ENCODE results near the gene MT1E. TPM values are rescaled to one million over a fixed set of nuclear protein-coding genes. Genes with fewer than 3 reads are reported as not detected.
"Not testable (repeated sequence)": the region's sequence is repeated elsewhere in the genome, so short reads cannot be mapped to it uniquely, and the experiment has no call there.

MT1E gene
- polyA plus RNA-seq, 3 donors from 2014 or later, result 1.4 to 2.5 TPM; not detected in 1

DNA sequence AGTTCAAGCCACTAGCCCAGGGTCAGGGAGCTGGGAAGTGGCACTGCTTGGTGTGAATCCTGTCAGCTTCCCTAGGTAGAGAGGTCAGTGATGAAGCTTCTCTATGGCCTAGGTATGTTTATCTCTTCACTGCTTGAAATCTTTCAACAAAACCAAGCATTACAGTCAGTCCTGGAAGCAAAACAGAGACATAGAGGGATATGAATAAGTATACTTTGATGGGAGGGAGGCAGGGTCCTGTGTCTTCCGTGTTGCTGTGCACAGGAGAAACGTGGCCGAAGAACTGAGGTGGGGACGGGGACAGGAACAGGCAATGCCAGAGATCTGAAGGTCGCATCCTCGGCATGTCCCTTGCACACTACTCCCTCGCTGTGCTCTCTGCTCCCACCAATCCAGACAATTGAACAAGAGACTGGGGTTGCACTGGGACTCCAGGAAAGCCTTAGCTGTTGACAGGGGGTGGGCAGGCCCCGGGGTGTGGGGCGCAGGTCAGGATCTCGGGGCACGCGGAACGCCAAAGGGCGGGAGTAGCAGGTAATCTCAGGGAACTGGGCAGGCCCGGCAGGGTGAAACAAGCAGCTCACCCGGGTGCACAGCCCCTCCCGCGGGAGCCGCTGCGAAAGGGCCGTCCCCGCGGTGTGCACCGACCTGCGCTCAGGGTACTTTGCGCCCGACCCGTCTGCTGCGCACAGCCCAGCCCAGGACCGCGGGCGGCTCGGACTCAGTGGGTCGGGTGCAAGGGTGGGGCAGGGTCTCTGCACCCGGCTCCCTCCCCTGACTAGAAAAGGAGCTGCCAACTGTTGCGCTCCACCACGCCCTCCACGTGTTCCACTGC is 43.6 kb downstream of the MT1E start, which contains the start of gene MT1H:
MT1H (plus strand) TSS at position 810 of the 835 bp plus-strand sequence. CDS start 71 bp downstream, outside the sequence.
- Mint-ChIP-seq H3K4me1 (peaks cover 0 to 7% of the 10 kb centered on the region in 2 donors), H3K36me3 (peaks cover 0 to 4% (median 3%) of the 10 kb centered on the region in 3 donors), H3K4me3 (no peak within 1 kb of the TSS), H3K27me3 (ENCODE audit: low read depth in 3 of 3) (peaks cover 26 to 38% (median 27%) of the 10 kb centered on the region in 3 donors), H3K9me3 (no peaks in the 10 kb centered on the region), H3K27ac (no peak within 1 kb of the TSS)
- DNase-seq, result no peak

DNA sequence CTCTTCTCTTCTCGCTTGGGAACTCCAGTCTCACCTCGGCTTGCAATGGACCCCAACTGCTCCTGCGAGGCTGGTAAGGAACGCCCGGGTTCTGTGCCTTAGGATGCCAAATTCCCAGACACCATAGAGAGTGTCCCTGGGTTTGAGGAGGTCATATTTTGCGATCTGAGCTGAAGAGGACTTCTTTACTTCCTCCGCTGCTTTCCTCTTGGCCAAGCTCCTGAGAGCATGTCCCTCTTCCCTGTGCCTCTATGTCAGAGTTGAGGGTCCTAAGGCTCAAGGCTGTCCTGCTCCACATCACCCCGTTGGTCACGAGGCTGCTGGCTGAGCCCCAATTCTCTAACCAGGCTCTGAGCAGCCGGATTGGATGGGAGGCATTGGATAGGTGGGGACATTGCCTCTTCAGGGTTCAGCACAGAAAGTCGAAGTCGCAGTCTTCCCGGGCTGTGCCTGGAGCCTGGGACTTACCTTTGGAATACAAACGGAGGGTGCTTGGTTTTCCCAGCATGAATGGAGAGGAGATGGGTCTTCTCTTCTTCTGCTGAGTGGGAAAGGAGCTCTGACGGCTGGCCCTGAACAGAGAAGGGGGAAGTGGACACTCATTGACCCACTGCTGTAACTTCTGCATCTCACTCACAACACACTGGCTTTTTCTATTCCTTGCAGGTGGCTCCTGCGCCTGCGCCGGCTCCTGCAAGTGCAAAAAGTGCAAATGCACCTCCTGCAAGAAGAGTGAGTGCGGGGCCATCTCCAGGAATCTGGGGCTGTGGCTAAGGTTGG is 44.4 kb downstream of the MT1E start:
- H3K4me3 Mint-ChIP-seq, result no peak overlapping the region
- no peaks in the 10 kb centered on the region for H3K9me3 Mint-ChIP-seq
- peaks cover 0 to 4% (median 0%) of the 10 kb centered on the region in 3 donors for H3K36me3 Mint-ChIP-seq
- no peak for DNase-seq
- H3K27ac Mint-ChIP-seq, result no peak overlapping the region
- H3K4me1 Mint-ChIP-seq, result peaks cover 0 to 8% of the 10 kb centered on the region in 2 donors
- peaks cover 28 to 36% (median 28%) of the 10 kb centered on the region in 3 donors for H3K27me3 Mint-ChIP-seq (ENCODE audit: low read depth in 3 of 3)

DNA sequence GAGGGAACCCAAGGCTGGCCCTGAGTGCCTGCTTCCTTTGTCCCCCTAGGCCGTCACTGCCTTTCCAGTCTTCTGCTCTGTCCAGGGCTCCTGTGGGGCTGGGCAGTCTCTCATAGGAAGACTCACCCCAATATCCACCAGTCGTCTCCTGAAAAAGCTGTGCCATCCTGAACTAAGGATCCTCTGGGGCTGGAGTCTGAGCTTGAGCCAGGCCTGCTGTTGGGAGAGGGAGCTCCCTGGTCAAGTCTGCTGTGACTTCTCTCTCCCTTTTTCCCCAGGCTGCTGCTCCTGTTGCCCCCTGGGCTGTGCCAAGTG is 45.0 kb downstream of the MT1E start:
- no peak overlapping the region for H3K27ac Mint-ChIP-seq
- DNase-seq, result no peak
- peaks cover 31 to 35% (median 32%) of the 10 kb centered on the region in 3 donors for H3K27me3 Mint-ChIP-seq (ENCODE audit: low read depth in 3 of 3)
- H3K4me3 Mint-ChIP-seq, result no peak overlapping the region
- peaks cover 0 to 1% (median 0%) of the 10 kb centered on the region in 3 donors for H3K36me3 Mint-ChIP-seq
- H3K4me1 Mint-ChIP-seq, result peaks cover 5 to 12% of the 10 kb centered on the region in 2 donors
- no peaks in the 10 kb centered on the region for H3K9me3 Mint-ChIP-seq

DNA sequence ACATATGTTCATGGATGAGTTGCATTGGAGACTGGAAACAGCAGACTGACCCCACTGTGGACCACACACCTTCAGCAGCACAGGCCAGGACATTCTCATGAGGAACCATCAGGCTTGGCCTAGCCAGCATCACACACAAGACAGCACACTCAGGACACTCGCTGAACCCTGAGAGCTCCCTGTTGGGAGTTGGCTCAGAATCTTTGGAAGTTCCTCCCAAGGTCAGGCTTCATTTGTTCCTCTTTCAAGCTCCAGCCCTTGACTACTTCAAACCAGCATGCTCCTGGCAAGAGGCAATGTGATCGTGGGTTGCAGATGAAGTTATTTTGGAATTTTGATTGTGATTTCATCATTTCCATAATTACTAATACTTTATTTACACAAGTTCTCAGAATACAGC is 46.1 kb downstream of the MT1E start:
- Mint-ChIP-seq H3K4me1 (peaks cover 13 to 16% of the 10 kb centered on the region in 2 donors), H3K27me3 (ENCODE audit: low read depth in 3 of 3) (peaks cover 30 to 32% (median 30%) of the 10 kb centered on the region in 3 donors)
- H3K36me3 Mint-ChIP-seq, DNase-seq, H3K9me3 Mint-ChIP-seq, H3K27ac Mint-ChIP-seq, H3K4me3 Mint-ChIP-seq: not testable (repeated sequence)

DNA sequence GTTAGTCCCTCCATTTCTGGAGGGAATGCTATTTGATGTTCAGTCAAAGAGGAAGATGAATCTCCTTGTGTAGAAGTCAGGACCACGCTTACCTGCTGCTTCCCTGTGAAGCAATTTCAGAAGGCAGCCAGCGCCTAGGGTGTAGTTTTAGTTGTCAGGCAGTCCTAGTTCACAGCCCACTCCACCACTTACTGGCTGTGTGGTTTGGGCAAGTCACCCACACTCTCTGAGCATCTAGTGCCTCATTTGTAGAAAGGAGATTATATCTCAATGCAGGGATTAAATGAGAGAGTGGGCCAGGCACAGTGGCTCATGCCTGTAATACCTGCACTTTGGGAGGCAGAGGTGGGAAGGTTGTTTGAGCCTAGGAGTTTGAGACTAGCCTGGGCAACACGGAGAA is 46.6 kb downstream of the MT1E start:
- not testable (repeated sequence) for H3K4me3 Mint-ChIP-seq, H3K36me3 Mint-ChIP-seq, H3K27ac Mint-ChIP-seq, DNase-seq, H3K9me3 Mint-ChIP-seq
- Mint-ChIP-seq H3K4me1 (peaks cover 13 to 16% of the 10 kb centered on the region in 2 donors), H3K27me3 (ENCODE audit: low read depth in 3 of 3) (peaks cover 27 to 32% (median 30%) of the 10 kb centered on the region in 3 donors)

DNA sequence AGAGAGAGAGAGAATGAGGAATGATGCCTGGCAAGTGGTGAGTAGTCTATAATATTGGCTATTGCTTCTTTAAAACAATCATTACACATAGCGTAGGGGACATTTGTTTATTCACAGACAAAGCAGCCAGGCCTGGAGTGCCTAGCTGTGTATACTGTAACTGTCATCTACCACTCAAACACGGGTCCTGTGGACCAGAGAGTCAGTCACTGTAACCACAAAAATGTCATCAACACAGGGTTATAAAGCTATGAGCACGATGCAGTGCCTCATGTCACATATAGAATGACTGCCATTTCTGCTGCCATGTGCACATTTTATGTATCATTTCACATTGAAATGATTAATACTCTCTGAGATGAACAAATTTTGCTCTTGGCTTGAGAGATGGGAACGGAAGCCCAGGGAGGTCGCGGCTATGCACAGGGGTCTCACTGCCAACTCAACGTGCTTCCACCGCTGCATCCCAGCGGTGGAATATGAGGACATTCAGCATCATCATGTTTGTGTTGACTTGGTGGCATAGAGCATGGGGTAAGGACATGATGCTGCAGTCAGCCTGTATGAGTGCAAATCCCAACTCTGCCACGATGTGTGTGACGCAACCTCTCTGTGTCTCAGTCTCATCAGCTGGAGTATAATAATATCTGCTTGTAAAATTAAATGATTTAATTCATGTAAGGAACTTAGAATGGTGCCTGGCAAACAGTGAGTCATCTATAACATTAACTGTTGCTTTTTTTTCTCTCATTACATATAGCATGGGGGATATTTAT is 47.4 kb downstream of the MT1E start:
- H3K9me3 Mint-ChIP-seq, result no peaks in the 10 kb centered on the region
- H3K4me3 Mint-ChIP-seq, result no peak overlapping the region
- no peak for DNase-seq
- peaks cover 21 to 32% (median 27%) of the 10 kb centered on the region in 3 donors for H3K27me3 Mint-ChIP-seq (ENCODE audit: low read depth in 3 of 3)
- no peak overlapping the region for H3K27ac Mint-ChIP-seq
- no peaks in the 10 kb centered on the region for H3K36me3 Mint-ChIP-seq
- H3K4me1 Mint-ChIP-seq, result peaks cover 13 to 16% of the 10 kb centered on the region in 2 donors

DNA sequence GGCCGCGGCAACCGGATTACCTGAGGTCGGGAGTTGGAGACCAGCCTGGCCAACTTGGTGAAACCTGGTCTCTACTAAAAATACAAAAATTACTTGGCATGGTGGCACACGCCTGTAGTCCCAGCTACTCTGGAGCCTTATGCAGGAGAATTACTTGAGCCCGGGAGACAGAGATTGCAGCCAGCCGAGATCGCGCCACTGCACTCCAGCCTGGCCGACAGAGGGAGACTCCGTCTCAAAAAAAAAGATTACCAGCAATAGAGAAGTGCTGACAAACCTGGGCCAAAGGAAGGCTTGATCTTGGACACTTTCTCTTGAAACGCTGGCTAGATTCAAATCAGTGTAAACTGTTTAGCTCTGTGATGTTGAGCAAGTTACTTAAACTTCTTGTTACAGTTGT is 48.3 kb downstream of the MT1E start:
- Mint-ChIP-seq H3K9me3 (no peaks in the 10 kb centered on the region), H3K4me3 (peak overlapping the region in 1 of 5 donors; percentile 28), H3K4me1 (peaks cover 12 to 13% of the 10 kb centered on the region in 2 donors), H3K36me3 (no peaks in the 10 kb centered on the region), H3K27ac (no peak overlapping the region), H3K27me3 (ENCODE audit: low read depth in 3 of 3) (peaks cover 17 to 28% (median 23%) of the 10 kb centered on the region in 3 donors)
- peak in 1 of 3 donors; percentile 10 for DNase-seq

DNA sequence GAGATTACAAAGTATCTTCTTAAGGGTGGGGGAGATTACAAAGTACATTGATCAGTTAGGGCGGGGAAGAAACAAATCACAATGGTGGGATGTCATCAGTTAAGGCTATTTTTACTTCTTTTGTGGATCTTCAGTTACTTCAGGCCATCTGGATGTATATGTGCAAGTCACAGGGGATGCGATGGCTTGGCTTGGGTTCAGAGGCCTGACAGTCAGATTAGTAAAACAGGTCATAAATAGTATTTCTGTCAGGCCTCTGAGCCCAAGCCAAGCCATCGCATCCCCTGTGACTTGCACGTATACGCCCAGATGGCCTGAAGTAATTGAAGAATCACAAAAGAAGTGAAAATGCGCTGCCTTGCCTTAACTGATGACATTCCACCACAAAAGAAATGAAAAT is 49.0 kb downstream of the MT1E start:
- H3K4me3 Mint-ChIP-seq, DNase-seq, H3K36me3 Mint-ChIP-seq, H3K27ac Mint-ChIP-seq, H3K9me3 Mint-ChIP-seq: not testable (repeated sequence)
- Mint-ChIP-seq H3K4me1 (peaks cover 12 to 13% of the 10 kb centered on the region in 2 donors), H3K27me3 (ENCODE audit: low read depth in 3 of 3) (peaks cover 17 to 28% (median 20%) of the 10 kb centered on the region in 3 donors)

DNA sequence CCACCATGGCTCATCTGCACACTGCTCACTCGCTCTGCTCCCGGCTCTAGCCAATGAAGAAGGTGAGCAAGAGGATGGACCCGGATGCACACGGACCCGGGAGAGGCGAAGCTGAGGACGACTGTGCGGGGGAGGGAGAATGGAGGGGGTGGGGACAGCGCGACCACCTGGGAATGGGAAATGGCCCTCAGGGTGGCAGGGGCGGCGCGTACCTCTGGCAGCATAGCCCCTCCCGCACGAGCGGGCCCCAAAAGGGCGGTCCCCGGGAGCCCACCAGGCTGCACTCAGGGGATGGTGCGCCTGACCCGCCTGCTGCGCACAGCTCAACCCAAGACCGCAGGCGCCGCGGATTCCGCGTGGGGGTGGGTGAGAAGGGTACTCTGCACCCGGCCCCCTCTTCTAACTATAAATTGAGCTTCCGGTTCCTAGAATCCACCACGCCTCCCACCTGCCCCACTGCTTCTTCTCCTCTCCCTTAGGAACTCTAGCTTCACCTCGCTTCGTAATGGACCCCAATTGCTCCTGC is 50.2 kb downstream of the MT1E start:
- H3K9me3 Mint-ChIP-seq, result no peaks in the 10 kb centered on the region
- peaks cover 14 to 28% (median 18%) of the 10 kb centered on the region in 3 donors for H3K27me3 Mint-ChIP-seq (ENCODE audit: low read depth in 3 of 3)
- no peak overlapping the region for H3K27ac Mint-ChIP-seq

More for the DNA sequence above, 50.2 kb downstream of the MT1E start:
- Mint-ChIP-seq H3K4me3 (peak overlapping the region; percentile 42 to 84 (median 65)), H3K36me3 (no peaks in the 10 kb centered on the region), H3K4me1 (peaks cover 12 to 13% of the 10 kb centered on the region in 2 donors)
- DNase-seq, result peak in 2 of 3 donors; percentile 40 to 45

Other genes with a start within 250 kb of the MT1E start
- gene AMFR, start 200.2 kb upstream of the MT1E start, polyA plus RNA-seq, result 10 to 100 TPM; 17.8 to 63.3 (median 40.3) TPM
- 10 to 100 TPM; 71.2 to 79.8 (median 76.8) TPM for gene NUDT21, start 174.4 kb upstream of the MT1E start, polyA plus RNA-seq
- 10 to 100 TPM; 61.1 to 96.7 (median 80.5) TPM for gene OGFOD1, start 174.2 kb upstream of the MT1E start, polyA plus RNA-seq
- 10 to 100 TPM; 16.9 to 25.6 (median 19.2) TPM for gene BBS2, start 105.8 kb upstream of the MT1E start, polyA plus RNA-seq
- not detected for gene MT4, start 60.7 kb upstream of the MT1E start, polyA plus RNA-seq
- gene MT3, start 36.3 kb upstream of the MT1E start, polyA plus RNA-seq, result not detected
- gene MT2A, start 17.2 kb upstream of the MT1E start, polyA plus RNA-seq, result 100 to 1,000 TPM; 139 to 321 (median 313) TPM
- not detected for gene MT1M, start 6.9 kb downstream of the MT1E start, polyA plus RNA-seq
- not detected for gene MT1A, start 12.9 kb downstream of the MT1E start, polyA plus RNA-seq
- gene MT1B, start 26.1 kb downstream of the MT1E start, polyA plus RNA-seq, result not detected
- gene MT1F, start 32.2 kb downstream of the MT1E start, polyA plus RNA-seq, result 10 to 100 TPM in 2 of 3 donors, 1 to 10 TPM in 1; 6.4 to 39.1 (median 20.6) TPM
- gene MT1G, start 42.3 kb downstream of the MT1E start, polyA plus RNA-seq, result not detected
- not detected for gene MT1H, start 44.0 kb downstream of the MT1E start, polyA plus RNA-seq
- 10 to 100 TPM; 23.2 to 73.5 (median 69.4) TPM for gene MT1X, start 56.7 kb downstream of the MT1E start, polyA plus RNA-seq
- gene NUP93, start 104.3 kb downstream of the MT1E start, polyA plus RNA-seq, result 10 to 100 TPM; 57.1 to 91.4 (median 68.3) TPM
- under 1 TPM in 1 of 3 donors, not detected in 2; 0.51 TPM for gene SLC12A3, start 239.4 kb downstream of the MT1E start, polyA plus RNA-seq

Data from immature natural killer cell (primary cell).